Cardiac septum (tissue), 1 donor: ENCODE results near the gene SLC8A1. TPM values are rescaled to one million over a fixed set of nuclear protein-coding genes. Genes with fewer than 3 reads are reported as not detected.

Source experiments
- DNase-seq: peaks from one replicate; pipeline ENCODE4 v3.0.0-alpha.2; 2020; ENCODE audit warnings: low spot score
- intact Hi-C: fragments of 100-400 bp; cut with DNase I; formaldehyde crosslinking; loops from one replicate; pipeline ENCODE4 v1.14.0; 2022
- total RNA-seq: library from RNA; stranded (reverse); fragmentation: NEBNext Ultra II Directional; extraction: Animal tissue kit (Norgen Biotek cat#: 25700); gene quantifications from one replicate; pipeline ENCODE4 v1.2.1, GENCODE V29; 2021
- donor health status: DM: no; HTN: no; CAD: no.

The SLC8A1 gene
- total RNA-seq, 1 donor from 2014 or later, result 906 TPM

- intact Hi-C loops, result no loop called here
- no peak for DNase-seq
Observed at GRCh38 chr2:40364151-40364874, 87.6 kb downstream of the SLC8A1 start.

- intact Hi-C loops, result no loop called here
Observed at GRCh38 chr2:40363631-40364030, 88.3 kb downstream of the SLC8A1 start.

GRCh38 chr2:40363231-40363630 lies 88.7 kb downstream of the SLC8A1 start:
- intact Hi-C loops, result no loop called here
- no peak for DNase-seq

More at GRCh38 chr2:40363631-40364030, 88.3 kb downstream of the SLC8A1 start:
- no peak for DNase-seq

- no peak for DNase-seq
- intact Hi-C loops, result no loop called here
Observed at GRCh38 chr2:40361478-40361877, 90.4 kb downstream of the SLC8A1 start.

GRCh38 chr2:40360652-40361051 lies 91.2 kb downstream of the SLC8A1 start:
- intact Hi-C loops, result no loop called here
- DNase-seq, result no peak

- intact Hi-C loops, result loop anchor here (10.0 kb wide), 1 partner anchor 115 kb away; no protein-coding TSS in a partner anchor
- DNase-seq, result no peak
Observed at GRCh38 chr2:40359811-40360210, 92.1 kb downstream of the SLC8A1 start.

GRCh38 chr2:40358783-40359182 lies 93.1 kb downstream of the SLC8A1 start:
- no peak for DNase-seq
- intact Hi-C loops, result loop anchor here (10.0 kb wide), 1 partner anchor 114 kb away; no protein-coding TSS in a partner anchor

GRCh38 chr2:40357667-40358066 lies 94.2 kb downstream of the SLC8A1 start:
- intact Hi-C loops, result loop anchor here (10.0 kb wide), 1 partner anchor 113 kb away; no protein-coding TSS in a partner anchor
- no peak for DNase-seq

GRCh38 chr2:40355451-40355850 lies 96.4 kb downstream of the SLC8A1 start:
- intact Hi-C loops, result loop anchor here (10.0 kb wide), 1 partner anchor 111 kb away; no protein-coding TSS in a partner anchor
- DNase-seq, result no peak

- DNase-seq, result no peak
- intact Hi-C loops, result loop anchor here (5.0 to 10.0 kb wide), 3 partner anchors 71 to 108 kb away; no protein-coding TSS in a partner anchor
Observed at GRCh38 chr2:40353231-40353630, 98.7 kb downstream of the SLC8A1 start.

- intact Hi-C loops, result loop anchor here (5.0 to 10.0 kb wide), 3 partner anchors 70 to 108 kb away; no protein-coding TSS in a partner anchor
- DNase-seq, result no peak
Observed at GRCh38 chr2:40352703-40353099, 99.2 kb downstream of the SLC8A1 start.

GRCh38 chr2:40352041-40352702 lies 99.7 kb downstream of the SLC8A1 start:
- intact Hi-C loops, result loop anchor here (5.0 to 10.0 kb wide), 3 partner anchors 70 to 107 kb away; no protein-coding TSS in a partner anchor
- DNase-seq, result no peak

GRCh38 chr2:40348665-40349064 lies 103.2 kb downstream of the SLC8A1 start:
- intact Hi-C loops, result loop anchor here (5.0 kb wide), 1 partner anchor 204 kb away; no protein-coding TSS in a partner anchor
- DNase-seq, result no peak

- intact Hi-C loops, result loop anchor here (5.0 kb wide), 1 partner anchor 204 kb away; no protein-coding TSS in a partner anchor
- no peak for DNase-seq
Observed at GRCh38 chr2:40348038-40348437, 103.9 kb downstream of the SLC8A1 start.

- intact Hi-C loops, result loop anchor here (5.0 kb wide), 1 partner anchor 206 kb away; no protein-coding TSS in a partner anchor
- no peak for DNase-seq
Observed at GRCh38 chr2:40346535-40347354, 105.1 kb downstream of the SLC8A1 start.

- intact Hi-C loops, result no loop called here
Observed at GRCh38 chr2:40344364-40344763, 107.5 kb downstream of the SLC8A1 start.

GRCh38 chr2:40343902-40344301 lies 108.0 kb downstream of the SLC8A1 start:
- no peak for DNase-seq
- intact Hi-C loops, result no loop called here

More at GRCh38 chr2:40344364-40344763, 107.5 kb downstream of the SLC8A1 start:
- no peak for DNase-seq

GRCh38 chr2:40341198-40341597 lies 110.7 kb downstream of the SLC8A1 start:
- no peak for DNase-seq
- intact Hi-C loops, result no loop called here

GRCh38 chr2:40339026-40339425 lies 112.9 kb downstream of the SLC8A1 start:
- intact Hi-C loops, result no loop called here
- DNase-seq, result no peak
